GM21528 (cell line): ENCODE results near the gene SPINK1.
"Not testable (repeated sequence)": the region's sequence is repeated elsewhere in the genome, so short reads cannot be mapped to it uniquely, and the experiment has no call there.

Experiments
- ATAC-seq: cut with Tn5 transposase; IDR thresholded peaks from one replicate; pipeline ENCODE4 v1.9.1; 2021; ENCODE audit warnings: mild to moderate bottlenecking, moderate library complexity; ENCODE audit not compliant: unreplicated experiment, low FRiP score

The SPINK1 gene

DNA sequence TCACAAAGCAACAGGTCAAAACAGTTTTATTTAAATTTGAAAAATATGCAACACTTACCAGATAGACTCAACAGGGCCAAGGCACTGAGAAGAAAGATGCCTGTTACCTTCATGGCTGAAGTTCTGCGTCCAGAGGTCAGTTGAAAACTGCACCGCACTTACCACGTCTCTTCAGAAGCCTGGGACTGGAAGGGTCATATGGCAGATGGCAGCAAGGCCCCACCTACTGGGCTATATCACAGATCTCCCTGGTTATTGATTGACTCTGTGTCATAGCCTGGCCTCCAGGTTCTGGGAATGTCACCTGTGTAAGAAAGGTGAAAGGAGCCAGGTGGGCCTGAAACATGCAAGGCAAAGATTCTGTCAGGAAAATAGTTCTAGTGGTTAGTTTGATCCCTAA, at the start of gene SPINK1:
Gene SPINK1, minus strand, starts transcription at position 207 of the 400 bp plus-strand sequence. Its CDS starts 94 bp downstream, at position 113.
- no peak for ATAC-seq

DNA sequence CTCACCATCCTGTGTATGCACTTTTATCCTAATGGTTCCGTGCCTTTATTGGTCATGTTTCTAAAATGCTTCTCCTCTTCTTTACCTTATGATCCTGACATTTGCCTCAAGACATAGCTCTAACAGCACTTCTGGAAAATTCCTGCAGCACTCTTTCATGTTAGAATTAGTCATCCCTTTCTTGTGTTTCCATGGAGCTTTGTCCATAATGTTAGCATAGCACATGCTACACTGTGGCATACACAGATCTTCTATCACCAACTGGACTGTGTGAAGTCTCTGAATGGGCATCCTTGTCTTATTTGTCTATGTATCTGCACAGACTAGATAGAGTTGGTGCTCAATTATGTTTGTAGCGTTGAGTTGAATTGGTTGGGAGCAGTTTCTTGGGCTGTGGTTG, 49.0 kb upstream of the SPINK1 start:
- no peak for ATAC-seq

- ATAC-seq, result no peak
Measured at GRCh38 chr5:147879784-147880183, 48.3 kb upstream of the SPINK1 start.

GRCh38 chr5:147878066-147878759, 46.7 kb upstream of the SPINK1 start, which contains the start of gene SCGB3A2:
Gene SCGB3A2, plus strand, starts transcription at chr5:147878711. Its CDS starts 93 bp downstream, at chr5:147878804.
- ATAC-seq, result no peak

- no peak for ATAC-seq
Measured at GRCh38 chr5:147876626-147877025, 45.2 kb upstream of the SPINK1 start.

DNA sequence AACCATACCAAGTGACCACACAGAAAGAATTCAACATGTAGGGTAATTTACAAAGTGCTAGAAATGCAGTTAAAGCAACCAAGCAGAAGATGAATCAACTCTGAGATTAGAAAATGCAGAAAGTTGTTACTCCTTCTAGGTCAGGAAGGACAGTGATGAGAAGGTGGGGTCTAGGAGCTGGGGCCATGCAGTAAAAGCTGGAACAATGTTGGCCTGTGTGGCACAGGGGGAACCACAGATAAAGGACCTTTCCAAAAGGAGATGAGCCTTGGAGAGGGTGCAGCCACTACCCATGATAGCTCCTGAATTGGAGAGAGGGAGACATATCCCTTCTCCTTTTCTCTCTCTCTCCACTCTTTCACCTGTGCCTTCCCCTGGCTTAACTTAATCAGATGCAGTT, 44.7 kb upstream of the SPINK1 start:
- ATAC-seq, result no peak

- no peak for ATAC-seq
Measured at GRCh38 chr5:147874910-147875367, 43.5 kb upstream of the SPINK1 start.

DNA sequence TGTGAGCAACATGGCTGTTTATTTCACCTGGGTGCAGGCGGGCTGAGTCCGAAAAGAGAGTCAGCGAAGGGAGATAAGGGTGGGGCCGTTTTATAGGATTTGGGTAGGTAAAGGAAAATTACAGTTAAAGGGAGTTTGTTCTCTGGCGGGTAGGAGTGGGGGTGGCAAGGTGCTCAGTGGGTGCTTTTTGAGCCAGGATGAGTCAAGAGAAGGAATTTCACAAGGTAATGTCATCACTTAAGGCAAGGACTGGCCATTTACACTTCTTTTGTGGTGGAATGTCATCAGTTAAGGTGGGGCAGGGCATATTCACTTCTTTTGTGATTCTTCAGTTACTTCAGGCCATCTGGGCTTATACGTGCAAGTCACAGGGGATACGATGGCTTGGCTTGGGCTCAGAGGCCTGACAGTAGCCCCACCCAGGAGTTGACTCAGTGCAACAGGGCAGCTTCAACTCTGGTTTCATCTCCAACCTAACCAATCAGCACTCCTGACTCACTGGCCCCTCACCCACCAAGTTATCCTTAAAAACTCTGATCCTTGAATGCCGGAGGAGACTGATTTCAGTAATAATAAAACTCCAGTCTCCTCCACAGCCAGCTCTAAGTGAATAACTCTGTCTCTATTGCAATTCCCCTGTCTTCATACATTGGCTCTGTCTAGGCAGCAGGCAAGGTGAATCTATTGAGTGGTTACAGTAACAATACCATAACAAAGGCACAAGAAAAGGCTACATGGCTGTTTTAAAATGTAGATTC, 42.8 kb upstream of the SPINK1 start:
- ATAC-seq, result not testable (repeated sequence)

GRCh38 chr5:147872744-147873435, 41.4 kb upstream of the SPINK1 start:
- not testable (repeated sequence) for ATAC-seq

GRCh38 chr5:147871980-147872549, 40.6 kb upstream of the SPINK1 start:
- not testable (repeated sequence) for ATAC-seq

- ATAC-seq, result not testable (repeated sequence)
Measured at GRCh38 chr5:147869892-147870291, 38.4 kb upstream of the SPINK1 start.

DNA sequence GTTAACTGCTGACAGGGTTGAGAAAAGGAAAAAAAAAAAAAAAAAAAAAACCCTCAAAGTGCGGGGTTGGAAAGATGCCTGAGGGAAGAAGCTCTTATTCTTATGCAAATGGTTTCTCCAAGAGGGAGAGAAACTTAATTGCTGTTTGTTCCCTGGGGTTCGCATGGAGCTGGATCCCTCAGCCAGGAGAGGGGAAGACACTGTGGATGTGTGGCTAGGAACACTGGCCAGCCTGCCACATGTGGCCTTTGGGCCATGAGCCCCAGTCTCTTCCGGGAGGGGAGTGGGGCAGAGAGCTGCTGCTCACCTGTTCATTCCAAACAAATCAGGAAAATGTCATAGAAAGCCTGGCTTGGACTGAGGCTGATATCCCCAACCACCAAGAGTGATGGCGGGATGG, 37.6 kb upstream of the SPINK1 start:
- no peak for ATAC-seq

DNA sequence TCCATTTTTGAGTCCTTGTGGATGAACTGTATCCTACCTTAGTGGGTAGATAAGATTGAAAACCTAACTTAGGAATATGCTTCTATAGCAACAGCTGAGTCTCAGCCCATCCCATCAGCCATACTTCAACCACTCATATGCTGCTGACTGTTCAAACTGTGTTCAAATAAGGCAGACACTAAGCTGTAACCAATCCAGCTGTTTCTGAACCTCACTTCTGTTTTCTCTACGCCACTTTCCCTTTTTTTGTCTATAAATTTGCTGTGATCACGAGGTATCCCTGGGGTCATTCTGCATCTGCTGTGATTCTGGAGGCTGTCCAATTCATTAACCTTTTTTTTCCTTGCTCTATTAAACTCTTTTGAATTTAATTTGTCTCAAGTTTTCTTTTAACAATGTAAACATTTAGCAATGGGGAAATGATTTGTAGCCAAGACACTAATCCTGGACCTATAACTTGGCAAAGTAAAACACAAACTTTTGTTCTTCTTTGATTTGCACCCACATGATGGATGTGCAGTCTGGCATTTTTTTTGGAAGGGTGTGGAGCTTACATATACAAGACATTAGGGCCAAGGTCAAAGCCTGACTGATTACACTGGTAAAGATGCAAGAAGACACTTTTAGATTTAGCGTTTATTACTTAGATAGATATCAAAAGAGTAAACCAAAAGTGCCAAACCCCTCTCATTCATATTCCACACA, 32.1 kb upstream of the SPINK1 start:
- ATAC-seq, result no peak

DNA sequence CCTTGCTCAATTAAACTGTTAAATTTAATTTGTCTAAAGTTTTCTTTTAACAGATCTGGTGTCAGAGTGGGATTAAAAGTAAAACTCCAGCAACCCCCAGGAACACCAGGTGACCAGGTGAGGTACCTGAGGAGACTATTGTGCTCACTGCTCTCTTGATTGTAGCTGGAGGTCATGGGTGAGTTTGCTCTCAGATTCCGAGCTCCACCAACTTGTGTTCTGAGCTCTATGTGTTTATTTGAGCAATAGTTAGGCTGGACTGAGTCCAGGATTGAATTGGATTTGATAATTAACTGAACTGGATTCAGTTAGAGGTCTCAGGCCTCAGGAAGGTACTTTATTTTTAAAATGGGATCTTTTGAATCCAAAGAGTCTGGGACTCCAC, 29.2 kb upstream of the SPINK1 start:
- ATAC-seq, result no peak

- no peak for ATAC-seq
Measured at GRCh38 chr5:147859962-147860640, 28.6 kb upstream of the SPINK1 start.

DNA sequence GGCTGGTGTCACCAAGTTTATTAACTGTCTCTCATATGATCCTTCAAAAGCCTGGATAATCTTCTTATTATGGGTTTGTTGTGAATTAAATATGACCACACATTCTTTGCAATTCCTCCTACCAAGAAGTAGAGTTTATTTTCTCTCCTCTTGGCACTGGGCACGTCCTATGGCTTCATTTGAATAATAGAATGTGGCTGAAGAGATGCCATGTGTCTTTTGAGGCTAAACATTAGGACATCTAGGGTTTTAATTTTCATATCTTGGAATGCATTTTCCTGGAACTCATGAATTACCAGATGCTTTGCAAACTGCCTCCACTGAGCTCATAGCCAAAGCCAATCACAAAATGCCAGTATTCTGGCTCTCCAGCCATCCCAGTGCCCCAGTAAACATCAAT, 27.1 kb upstream of the SPINK1 start:
- ATAC-seq, result no peak

DNA sequence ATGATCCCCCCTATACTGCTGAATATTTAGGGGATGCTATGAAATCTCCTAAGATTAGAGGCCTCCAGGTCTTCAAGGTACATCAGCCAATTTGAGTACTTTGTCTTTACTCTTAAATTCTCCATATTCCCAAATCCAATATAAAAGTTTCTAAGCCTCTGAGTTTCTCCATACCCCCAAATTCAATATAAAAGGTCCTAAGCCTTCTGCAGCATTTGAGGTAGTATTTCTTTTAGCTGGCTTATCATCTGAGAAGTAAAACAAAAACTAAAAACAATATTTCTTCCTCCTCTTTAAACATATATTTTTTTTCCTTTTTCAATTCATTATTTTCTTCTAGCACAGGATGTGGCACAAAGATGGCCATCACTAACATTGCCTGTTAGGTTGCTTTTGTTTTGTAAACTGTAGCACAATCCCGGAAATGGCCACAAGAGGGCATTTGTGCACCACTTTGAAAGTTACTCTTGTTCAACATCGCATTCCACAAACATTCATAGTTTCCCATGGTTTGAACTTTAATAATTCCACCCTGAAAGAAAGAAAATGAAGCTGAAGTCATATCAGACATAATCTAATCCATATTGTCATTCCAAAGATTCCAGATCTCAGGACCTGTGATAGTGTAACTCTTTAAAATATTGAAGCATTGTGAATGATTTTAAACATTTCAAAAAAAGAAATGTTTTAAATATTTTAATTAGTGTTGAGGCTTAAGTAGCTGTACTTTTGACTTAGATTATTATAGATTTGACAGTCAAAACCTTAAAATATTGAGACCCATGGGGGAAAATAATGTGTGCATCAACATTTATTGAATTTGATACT, 26.0 kb upstream of the SPINK1 start:
- no peak for ATAC-seq

GRCh38 chr5:147856801-147857200, 25.3 kb upstream of the SPINK1 start:
- ATAC-seq, result no peak

DNA sequence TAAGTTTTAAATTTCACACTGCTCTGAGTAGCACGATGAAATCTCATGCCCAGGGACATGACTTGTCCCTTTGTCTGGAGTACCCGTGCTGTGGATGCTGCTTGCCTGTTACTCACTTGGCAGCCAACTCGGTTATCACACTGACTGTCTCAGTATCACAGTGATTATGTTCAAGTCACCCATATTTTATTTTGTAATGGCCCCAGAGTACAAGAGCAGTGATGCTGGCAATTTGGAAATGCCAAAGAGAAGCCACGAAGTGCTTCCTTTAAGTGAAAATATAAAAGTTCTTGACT, 24.3 kb upstream of the SPINK1 start:
- ATAC-seq, result no peak
